ENCODE data around the gene ZNF778.
"Not testable (repeated sequence)": the region's sequence is repeated elsewhere in the genome, so short reads cannot be mapped to it uniquely, and the experiment has no call there.

Gene ZNF778

DNA sequence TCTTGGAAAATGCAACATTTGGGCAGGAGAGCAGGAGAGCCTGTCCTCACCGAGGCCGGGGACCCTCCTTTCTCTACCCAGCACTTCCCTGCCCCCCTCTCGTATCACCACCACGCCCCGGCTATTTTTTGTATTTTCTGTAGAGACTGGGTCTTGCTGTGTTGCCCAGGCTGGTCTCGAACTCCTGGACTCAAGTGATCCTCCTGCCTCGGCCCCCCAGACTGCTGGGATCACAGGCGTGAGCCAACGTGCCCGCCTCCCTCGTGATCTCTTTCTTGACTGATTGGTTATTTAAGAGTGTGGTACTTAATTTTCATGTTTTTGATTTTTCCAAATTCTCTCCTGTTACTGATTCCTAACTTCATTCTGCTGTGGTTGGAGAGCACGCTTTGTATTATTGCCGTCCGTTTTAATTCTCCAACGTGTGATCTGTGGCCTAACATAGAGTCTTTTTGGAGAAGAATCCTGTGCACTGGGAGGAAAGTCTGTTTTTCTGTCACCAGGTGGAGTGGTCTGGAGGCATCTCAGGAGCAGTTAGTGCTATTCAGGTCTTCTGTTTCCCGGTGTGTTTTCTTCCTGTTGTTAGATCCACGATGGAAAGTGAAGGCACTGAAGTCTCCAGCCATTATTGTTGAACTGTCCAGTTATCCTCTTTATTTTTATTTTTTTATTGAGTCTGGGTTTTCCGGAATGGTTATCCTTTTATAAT is 40.4 kb downstream of the ZNF778 start:
- no peak for DNase-seq

DNA sequence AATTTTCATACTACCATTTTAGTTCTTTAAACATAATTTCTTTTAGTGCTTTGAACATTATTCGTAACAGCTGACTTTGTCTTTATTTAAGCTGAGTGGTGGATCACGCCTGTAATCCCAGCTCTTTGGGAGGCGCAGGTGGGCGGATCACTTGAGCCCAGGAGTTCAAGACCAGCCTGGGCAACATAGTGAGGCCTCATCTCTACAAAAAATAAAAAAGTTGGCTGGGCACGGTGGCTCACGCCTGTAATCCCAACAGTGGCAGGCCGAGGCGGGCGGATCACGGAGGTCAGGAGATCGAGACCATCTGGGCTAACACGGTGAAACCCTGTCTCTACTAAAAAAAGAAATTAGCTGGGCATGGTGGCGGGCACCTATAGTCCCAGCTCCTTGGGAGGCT is 42.4 kb downstream of the ZNF778 start:
- DNase-seq = not testable (repeated sequence)

DNA sequence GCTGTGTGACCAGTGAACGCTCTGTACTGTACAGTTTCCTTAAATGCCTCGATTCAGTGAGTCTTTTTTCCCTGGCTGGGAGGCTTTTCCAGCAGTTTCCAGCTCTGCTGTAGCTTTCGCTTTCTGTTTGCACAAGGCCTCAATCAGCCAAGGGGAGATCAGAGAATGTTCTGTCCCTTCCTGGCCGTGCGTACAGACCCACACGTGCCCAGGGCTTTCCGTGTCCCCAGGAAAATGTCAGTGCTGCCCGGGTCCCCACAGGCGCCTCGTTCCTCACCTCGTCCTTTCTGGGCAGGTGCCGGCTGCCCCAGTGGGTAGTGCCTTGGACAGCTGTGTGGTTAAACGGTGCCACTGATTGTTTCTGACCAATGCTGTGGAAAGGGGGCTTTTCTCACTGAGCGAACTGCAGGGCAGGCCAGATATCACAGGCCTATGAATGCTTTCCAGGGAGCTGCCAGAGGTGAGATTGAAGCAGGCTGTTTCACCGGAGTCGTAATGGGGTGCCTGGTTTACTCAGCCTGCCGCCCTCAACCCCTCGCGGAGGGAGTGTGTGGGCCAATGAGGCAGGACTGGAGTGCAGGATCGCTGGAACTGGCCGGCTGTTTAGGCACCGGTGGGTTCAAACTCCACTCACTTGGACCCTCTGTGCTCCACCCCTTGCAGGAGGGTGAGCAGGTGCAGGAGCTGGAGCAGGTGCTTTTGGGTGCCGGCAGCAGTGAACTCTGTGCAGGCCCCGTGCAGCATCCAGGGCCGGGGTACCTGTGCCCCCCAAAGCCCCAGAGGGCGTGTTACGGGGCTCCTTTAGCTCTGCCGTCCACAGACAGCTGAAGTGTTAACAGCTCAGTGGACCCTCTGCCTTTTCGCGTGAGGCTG is 44.4 kb downstream of the ZNF778 start:
- DNase-seq = no peak

- no peak for DNase-seq
Observed at GRCh38 chr16:89264800-89265550, 47.5 kb downstream of the ZNF778 start.

- no peak for DNase-seq
Observed at GRCh38 chr16:89265647-89266046, 48.1 kb downstream of the ZNF778 start.

GRCh38 chr16:89266521-89267134 is 49.1 kb downstream of the ZNF778 start:
- DNase-seq = no peak

DNA sequence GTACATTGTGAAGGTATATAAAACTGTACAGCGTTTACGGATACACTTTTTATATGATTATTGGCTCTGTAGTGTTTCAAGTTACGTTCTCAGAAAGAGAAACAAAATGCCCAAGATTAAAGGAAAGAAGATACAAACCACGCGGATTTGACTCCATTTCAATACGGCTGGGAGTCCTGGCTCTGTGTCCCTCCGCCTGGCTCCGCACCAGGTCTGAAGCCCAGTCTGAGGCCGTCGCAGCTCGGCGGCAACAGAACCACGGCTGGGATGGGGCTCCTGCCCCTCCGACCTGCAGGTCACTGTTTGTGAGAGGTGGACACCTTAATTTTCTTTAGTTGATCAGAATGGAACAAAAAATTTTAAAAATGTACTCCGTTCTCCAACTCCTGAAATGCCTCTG is 50.2 kb downstream of the ZNF778 start:
- DNase-seq = not testable (repeated sequence)

- no peak for DNase-seq
Observed at GRCh38 chr16:89268585-89268984, 51.1 kb downstream of the ZNF778 start.

DNA sequence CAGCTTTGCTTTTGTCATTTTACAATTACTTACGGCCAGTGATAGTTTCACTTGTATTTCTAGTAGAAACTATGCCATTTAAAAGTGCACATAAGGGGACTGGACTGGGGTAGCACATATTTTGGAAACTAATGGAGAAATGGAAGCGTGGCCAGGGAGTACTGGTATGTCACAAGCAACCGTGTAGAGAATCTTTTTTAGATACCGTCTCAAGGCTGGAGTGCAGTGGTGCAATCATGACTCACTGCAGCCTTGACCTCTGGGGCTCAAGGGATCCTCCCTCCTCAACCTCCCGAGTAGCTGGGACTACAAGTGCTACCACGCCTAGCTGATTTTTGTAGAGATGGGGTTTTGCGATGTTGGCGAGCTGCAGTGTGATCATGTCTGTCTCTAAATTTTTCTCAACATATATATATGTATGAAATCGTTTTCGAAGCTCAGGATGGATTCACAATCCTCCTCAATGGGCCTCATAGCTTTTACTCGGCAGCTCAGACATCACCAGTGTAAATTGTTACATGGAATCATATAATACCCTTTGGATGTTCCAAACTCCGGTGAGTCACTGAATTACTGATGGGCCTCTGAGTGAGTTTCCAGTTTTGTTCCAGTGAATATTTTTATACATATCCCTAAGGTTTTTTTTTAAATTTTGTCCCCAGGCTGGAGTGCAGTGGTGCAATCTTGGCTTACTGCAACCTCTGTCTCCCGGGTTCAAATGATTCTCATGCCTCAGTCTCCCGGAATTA is 51.7 kb downstream of the ZNF778 start:
- no peak for DNase-seq

- DNase-seq = no peak
Observed at GRCh38 chr16:89269805-89270665, 52.5 kb downstream of the ZNF778 start.

DNA sequence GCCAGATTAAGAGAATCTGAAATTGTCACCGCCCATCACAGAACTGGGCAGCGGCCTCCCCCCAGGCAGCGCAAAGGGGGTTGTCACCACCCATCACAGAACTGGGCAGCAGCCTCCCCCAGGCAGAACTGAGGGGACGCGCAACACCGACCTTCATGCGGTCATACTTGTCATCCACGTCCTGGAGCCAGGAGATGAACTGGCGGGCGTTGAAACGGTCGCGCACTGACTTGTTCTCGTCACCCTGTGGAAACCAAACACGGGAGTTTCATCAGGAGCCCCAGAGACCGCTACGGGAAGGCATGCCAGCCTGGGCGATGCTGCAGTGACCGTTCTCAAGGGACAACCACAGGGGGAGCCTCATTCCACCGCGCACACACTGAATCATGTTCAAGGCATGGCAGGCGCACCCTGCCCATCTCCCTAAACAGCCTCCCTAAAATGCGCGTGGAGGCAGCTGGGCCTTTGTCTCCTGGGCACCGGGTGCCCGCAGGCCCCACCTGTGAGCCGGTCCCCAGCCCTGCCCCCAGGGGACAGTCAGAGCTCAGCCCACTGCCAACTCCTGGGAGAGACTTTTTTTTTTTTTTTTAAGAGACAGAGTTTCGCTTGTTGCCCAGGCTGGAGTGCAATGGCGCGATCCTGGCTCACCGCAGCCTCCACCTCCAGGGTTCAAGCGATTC is 53.3 kb downstream of the ZNF778 start:
- DNase-seq = no peak

- no peak for DNase-seq
Observed at GRCh38 chr16:89272631-89273030, 55.1 kb downstream of the ZNF778 start.

DNA sequence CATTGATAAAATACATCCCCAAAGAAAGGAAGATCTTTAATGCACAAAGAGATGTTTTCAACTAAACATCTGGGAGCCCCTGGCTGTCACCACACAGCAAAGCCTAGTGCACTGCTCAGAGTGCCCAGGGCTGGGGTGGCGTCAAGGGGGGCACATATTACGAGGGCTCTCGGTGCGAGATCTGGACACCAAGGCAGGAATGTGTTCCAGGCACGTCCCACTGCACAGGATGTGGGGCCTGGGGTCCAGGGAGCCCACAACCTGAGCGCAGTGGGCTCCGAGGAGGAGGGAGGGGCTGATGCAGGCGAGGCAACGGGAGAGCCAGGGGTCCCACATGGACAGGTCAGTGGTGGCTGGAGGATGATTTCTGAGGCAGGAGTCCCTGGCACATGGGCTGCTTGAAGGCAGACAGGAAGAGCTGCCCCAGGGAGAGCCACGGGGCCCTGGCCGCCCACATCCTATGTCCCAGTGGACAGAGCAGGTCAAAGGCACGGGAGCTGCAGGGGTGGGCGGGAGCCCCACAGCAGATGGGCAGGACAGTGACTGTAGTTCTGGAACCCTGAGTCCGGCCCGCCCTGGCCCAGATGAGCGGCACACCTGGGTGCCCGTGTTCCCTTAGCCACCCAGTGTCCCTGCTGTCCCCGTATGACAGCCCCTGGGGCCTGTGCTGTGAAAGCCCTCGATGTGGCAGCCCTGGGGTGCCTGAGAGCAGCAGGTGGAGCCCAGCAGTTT is 56.4 kb downstream of the ZNF778 start:
- no peak for DNase-seq

GRCh38 chr16:89274561-89275283 is 57.2 kb downstream of the ZNF778 start:
- no peak for DNase-seq

- DNase-seq = no peak
Observed at GRCh38 chr16:89275284-89275584, 57.7 kb downstream of the ZNF778 start.

GRCh38 chr16:89275837-89276720 is 58.6 kb downstream of the ZNF778 start:
- no peak for DNase-seq

DNA sequence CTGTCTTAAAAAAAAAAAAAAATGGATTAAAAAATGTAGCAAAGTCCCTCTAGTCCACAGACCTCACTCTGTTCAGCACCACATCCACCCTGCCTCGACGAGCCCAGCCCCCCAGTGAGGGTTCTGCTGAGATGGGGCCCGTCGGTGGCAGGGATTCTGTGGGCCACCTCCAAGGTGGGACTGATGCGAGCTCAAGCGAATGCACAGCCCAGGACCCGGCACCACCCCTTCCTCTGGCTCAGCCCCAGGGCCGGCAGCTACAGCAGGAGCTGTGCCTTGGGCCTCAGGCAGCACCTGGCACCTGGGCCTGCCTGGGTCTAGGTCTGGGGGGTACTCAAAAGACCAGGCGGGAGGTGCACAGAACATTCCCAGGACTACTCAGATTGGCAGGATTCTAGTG is 59.5 kb downstream of the ZNF778 start:
- DNase-seq = no peak

DNA sequence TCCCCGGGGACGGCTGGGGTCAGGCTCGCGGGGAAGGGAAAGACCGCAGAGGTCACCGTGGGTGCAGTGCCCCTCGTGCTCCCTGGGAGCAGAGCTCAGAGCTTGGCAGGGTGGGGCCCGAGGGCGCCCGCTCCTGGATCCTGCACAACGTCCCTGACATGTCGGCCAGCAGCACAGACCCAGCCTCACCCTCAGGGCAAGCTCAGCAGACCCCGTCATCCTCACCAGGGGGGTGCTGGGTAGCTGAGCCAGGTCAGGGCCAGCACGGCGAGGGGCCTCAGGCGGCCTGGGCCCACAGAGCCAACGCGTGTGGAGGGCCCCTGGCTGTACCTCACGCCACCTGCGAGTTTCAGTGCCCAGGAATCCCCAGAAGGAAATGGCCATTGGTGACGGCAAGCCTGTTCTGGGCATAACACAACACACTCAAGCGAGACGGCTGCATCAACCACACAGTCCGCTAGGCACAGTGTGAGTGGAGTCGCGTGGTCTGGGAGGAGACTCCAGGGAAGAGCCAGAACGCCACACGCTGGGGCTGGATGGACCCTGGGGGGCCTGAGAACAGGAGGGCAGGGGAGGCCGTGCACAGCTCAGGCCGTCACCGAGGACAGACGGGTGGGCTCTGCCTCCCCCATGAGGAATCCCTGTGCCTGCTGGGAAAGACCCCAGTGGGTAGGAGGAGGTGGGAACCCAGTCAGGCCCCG is 60.3 kb downstream of the ZNF778 start:
- no peak for DNase-seq
